CD14-positive monocyte (primary cell): ENCODE measurements around the gene HMCN2. TPM values are rescaled to one million over a fixed set of nuclear protein-coding genes. Genes with fewer than 3 reads are reported as not detected.

Experiments
- DNase-seq, 3 donors: peaks; one replicate each; pipeline ENCODE4 v3.0.0-alpha.2; 2011 to 2022
- H2AFZ ChIP-seq: 2 replicates; pipeline ENCODE4 v1.6.0; 2012; ENCODE audit warnings: mild to moderate bottlenecking, low read depth, low read length, inconsistent platforms; ENCODE audit not compliant: insufficient read depth, poor library complexity, severe bottlenecking
- H3K27ac ChIP-seq, 2 donors: 1 replicate in 1 of 2; 2 replicates in 1 of 2; pipeline ENCODE4 v1.5.1; 2012 to 2013; ENCODE audit warnings: low read length in 2 of 2, control low read depth in 1 of 2, inconsistent platforms in 1 of 2, low read depth in 1 of 2, mild to moderate bottlenecking in 1 of 2
- H3K27me3 ChIP-seq, 2 donors: one replicate each; pipeline versions ENCODE4 v1.6.0 to v1.6.1; 2011 to 2013; ENCODE audit warnings: low read length in 2 of 2; ENCODE audit not compliant: control insufficient read depth in 2 of 2, insufficient read depth in 2 of 2
- H3K36me3 ChIP-seq, 2 donors: replicated peaks in 1 of 2; 1 replicate in 1 of 2; 2 replicates in 1 of 2; pipeline versions ENCODE4 v1.5.1 to v1.6.1; 2012 to 2013; ENCODE audit warnings: low read length in 2 of 2, control low read depth in 1 of 2, inconsistent platforms in 1 of 2, mild to moderate bottlenecking in 1 of 2; ENCODE audit not compliant: insufficient read depth in 2 of 2, control insufficient read depth in 1 of 2
- H3K4me1 ChIP-seq, 2 donors: 1 replicate in 1 of 2; 2 replicates in 1 of 2; pipeline versions ENCODE4 v1.5.1 to v1.6.1; 2012 to 2013; ENCODE audit warnings: low read length in 2 of 2, control low read depth in 1 of 2, inconsistent platforms in 1 of 2, mild to moderate bottlenecking in 1 of 2, moderate library complexity in 1 of 2; ENCODE audit not compliant: insufficient read depth in 2 of 2, control insufficient read depth in 1 of 2
- H3K4me2 ChIP-seq: replicated peaks from 2 replicates; pipeline ENCODE3; 2012; ENCODE audit warnings: low read length, moderate library complexity, mild to moderate bottlenecking; ENCODE audit not compliant: poor library complexity, severe bottlenecking; ENCODE audit errors: extremely low read depth
- H3K4me3 ChIP-seq, 3 experiments: fragments of 200-600 bp in 1 of 3; sonication (generic) in 1 of 3; replicated peaks in 1 of 3; 1 replicate in 2 of 3; 2 replicates in 1 of 3; pipeline ENCODE4 v1.5.1; 2011 to 2013; ENCODE audit warnings: low read length in 3 of 3, mild to moderate bottlenecking in 3 of 3, control low read depth in 2 of 3, low read depth in 2 of 3, inconsistent platforms in 1 of 3, moderate library complexity in 1 of 3
- H3K79me2 ChIP-seq: 2 replicates; pipeline ENCODE4 v1.6.0; 2012; ENCODE audit warnings: mild to moderate bottlenecking, control low read depth, inconsistent platforms, low read length, moderate library complexity; ENCODE audit not compliant: insufficient read depth
- H3K9ac ChIP-seq: 2 replicates; pipeline ENCODE4 v1.6.0; 2017; ENCODE audit warnings: low read length, mild to moderate bottlenecking; ENCODE audit not compliant: insufficient read depth, poor library complexity, severe bottlenecking
- H3K9me3 ChIP-seq, 2 donors: replicated peaks in 1 of 2; 1 replicate in 1 of 2; 2 replicates in 1 of 2; pipeline versions ENCODE4 v1.5.1 to v1.6.1; 2012 to 2013; ENCODE audit warnings: low read length in 2 of 2, control low read depth in 1 of 2; ENCODE audit not compliant: control insufficient read depth in 1 of 2, insufficient read depth in 1 of 2
- H4K20me1 ChIP-seq: 2 replicates; pipeline ENCODE4 v1.6.0; 2012; ENCODE audit warnings: mild to moderate bottlenecking, low read length, control low read depth, moderate library complexity; ENCODE audit not compliant: insufficient read depth
- H3K27ac Mint-ChIP-seq, 7 donors: one replicate each; pipeline ENCODE4 v1.8.0; 2020; ENCODE audit warnings: mild to moderate bottlenecking in 7 of 7, mixed read lengths in 7 of 7, moderate library complexity in 6 of 7, inconsistent platforms in 2 of 7
- H3K27me3 Mint-ChIP-seq, 3 donors: one replicate each; pipeline ENCODE4 v1.8.0; 2021 to 2022; ENCODE audit warnings: low read depth in 3 of 3, mild to moderate bottlenecking in 3 of 3, mixed read lengths in 3 of 3, moderate library complexity in 3 of 3, inconsistent platforms in 1 of 3
- H3K36me3 Mint-ChIP-seq, 2 donors: one replicate each; pipeline ENCODE4 v1.8.0; 2020; ENCODE audit warnings: mixed read lengths in 2 of 2, inconsistent platforms in 1 of 2, mild to moderate bottlenecking in 1 of 2
- H3K4me1 Mint-ChIP-seq: one replicate; pipeline ENCODE4 v1.8.0; 2020; ENCODE audit warnings: mild to moderate bottlenecking, mixed read lengths
- H3K4me3 Mint-ChIP-seq, 2 donors: one replicate each; pipeline ENCODE4 v1.8.0; 2020; ENCODE audit warnings: mild to moderate bottlenecking in 2 of 2, mixed read lengths in 2 of 2, moderate library complexity in 1 of 2
- H3K9me3 Mint-ChIP-seq, 7 donors: one replicate each; pipeline ENCODE4 v1.8.0; 2020 to 2022; ENCODE audit warnings: mixed read lengths in 7 of 7, mild to moderate bottlenecking in 6 of 7, moderate library complexity in 6 of 7, inconsistent platforms in 2 of 7
- WGBS: methylation state at CpG from one replicate; pipeline ENCODE4 v1.1.5; 2013; ENCODE audit warnings: missing lambda C conversion rate; ENCODE audit not compliant: insufficient coverage; 5-methylcytosine and 5-hydroxymethylcytosine counted together
- intact Hi-C, 2 donors: fragments of 100-400 bp; cut with micrococcal nuclease; formaldehyde crosslinking; loops; one replicate each; pipeline versions ENCODE4 v1.15.0 to v1.15.1; 2023
- polyA plus RNA-seq, 3 donors: library from polyadenylated mRNA; depleted of rRNA in 1 of 3; unstranded in 2 of 3; stranded (reverse) in 1 of 3; fragments of 300-500 nt in 2 of 3; fragments of >200 nt in 1 of 3; fragmentation: Illumina TruSeq in 2 of 3; gene quantifications; 1 replicate in 2 of 3; 2 replicates in 1 of 3; pipeline ENCODE4 v1.2.3, GENCODE V29; 2012 to 2021
- TF ChIP-seq, protein P1 (sequence below): fragments of 200-600 bp; IDR thresholded peaks from one replicate; pipeline ENCODE4 v1.8.0; 2022; ENCODE audit warnings: antibody characterized with exemption, mild to moderate bottlenecking

Gene HMCN2
- polyA plus RNA-seq, 3 donors = not detected

DNA sequence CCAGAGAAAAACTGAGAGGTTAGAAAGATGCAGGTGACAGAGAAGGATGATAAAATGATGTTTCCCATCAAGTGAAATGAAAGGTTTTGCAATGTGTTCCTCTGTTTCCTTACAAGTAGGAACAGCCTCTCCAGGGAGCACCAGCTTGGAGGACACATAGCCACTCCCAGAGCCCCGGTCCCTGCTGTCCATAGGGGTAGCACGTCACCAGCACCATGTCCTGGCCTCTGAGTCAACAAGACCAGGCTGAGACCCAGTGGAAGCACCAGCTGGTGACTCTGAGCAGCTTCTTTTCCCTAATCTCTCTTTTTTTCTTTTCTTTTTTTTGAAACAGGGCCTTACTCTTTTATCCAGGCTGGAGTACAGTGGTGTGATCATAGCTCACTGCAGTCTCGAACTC, 19.4 kb upstream of the HMCN2 start:
- Histone ChIP-seq H3K9me3 (no peaks in the 10 kb centered on the region), H4K20me1 (no peaks in the 10 kb centered on the region), H3K4me1 (peaks cover 0 to 7% of the 10 kb centered on the region in 2 donors), H2AFZ (no peak overlapping the region), H3K27ac (no peak overlapping the region), H3K36me3 (no peaks in the 10 kb centered on the region), H3K9ac (no peak overlapping the region), H3K4me3 (no peak overlapping the region), H3K79me2 (no peaks in the 10 kb centered on the region), H3K27me3 (peaks cover 0 to 8% of the 10 kb centered on the region in 2 donors), H3K4me2 (no peak overlapping the region)
- no peak overlapping the region for H3K4me3 Mint-ChIP-seq
- H3K27ac Mint-ChIP-seq = no peak overlapping the region
- H3K4me1 Mint-ChIP-seq = peaks cover 5% of the 10 kb centered on the region
- H3K36me3 Mint-ChIP-seq = no peaks in the 10 kb centered on the region
- DNase-seq = no peak
- 93% methylated on average over 2 of the region's 3 CpGs for WGBS
- H3K27me3 Mint-ChIP-seq = peaks cover 13 to 20% (median 14%) of the 10 kb centered on the region in 3 donors
- TF ChIP-seq, protein P1, sequence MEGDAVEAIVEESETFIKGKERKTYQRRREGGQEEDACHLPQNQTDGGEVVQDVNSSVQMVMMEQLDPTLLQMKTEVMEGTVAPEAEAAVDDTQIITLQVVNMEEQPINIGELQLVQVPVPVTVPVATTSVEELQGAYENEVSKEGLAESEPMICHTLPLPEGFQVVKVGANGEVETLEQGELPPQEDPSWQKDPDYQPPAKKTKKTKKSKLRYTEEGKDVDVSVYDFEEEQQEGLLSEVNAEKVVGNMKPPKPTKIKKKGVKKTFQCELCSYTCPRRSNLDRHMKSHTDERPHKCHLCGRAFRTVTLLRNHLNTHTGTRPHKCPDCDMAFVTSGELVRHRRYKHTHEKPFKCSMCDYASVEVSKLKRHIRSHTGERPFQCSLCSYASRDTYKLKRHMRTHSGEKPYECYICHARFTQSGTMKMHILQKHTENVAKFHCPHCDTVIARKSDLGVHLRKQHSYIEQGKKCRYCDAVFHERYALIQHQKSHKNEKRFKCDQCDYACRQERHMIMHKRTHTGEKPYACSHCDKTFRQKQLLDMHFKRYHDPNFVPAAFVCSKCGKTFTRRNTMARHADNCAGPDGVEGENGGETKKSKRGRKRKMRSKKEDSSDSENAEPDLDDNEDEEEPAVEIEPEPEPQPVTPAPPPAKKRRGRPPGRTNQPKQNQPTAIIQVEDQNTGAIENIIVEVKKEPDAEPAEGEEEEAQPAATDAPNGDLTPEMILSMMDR = no peak
- H3K9me3 Mint-ChIP-seq = peaks cover 0 to 10% (median 2%) of the 10 kb centered on the region in 7 donors
- intact Hi-C loops = no loop called here

DNA sequence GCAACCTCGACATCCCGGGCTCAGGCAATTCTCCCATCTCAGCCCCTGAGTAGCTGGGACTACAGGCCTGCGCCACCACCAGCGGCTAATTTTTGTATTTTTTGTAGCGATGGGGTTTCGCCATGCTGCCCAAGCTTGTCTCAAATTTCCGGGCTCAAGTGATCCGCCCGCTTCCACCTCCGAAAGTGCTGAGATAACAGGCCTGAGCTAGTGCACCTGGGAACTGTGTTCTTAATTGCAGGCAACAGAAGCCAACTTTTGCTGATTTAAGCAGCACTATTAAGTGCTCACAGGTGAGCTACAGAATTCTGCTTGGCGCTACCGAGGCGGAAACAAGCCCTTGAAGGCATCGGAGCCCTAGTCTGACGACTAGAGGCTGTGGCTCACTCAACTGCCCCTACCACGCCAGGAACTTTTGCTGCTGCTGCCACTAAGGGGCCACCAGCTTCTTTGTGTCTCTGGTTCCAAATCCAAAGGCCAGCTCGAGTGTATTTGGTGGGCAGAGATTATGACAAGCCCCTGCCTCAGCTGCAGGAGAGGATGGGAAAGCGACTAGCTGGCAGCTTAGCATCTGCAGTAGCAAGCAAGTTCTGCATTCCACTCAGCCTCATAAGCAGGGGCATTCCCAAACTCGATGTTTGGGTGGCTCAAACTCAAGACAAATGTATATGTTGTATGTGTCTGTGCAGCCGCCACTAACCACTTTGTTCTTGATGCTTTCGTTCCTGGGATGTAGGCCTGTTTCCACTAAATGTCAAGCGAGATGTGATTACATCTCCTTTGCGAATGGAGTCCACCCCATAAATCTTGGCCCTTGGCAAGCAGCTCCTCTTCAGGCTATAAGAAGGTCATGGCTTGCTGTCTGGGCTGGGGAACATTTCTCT, 10.6 kb upstream of the HMCN2 start:
- H3K4me2 ChIP-seq = no peak overlapping the region
- intact Hi-C loops = no loop called here
- Mint-ChIP-seq H3K36me3 (no peaks in the 10 kb centered on the region), H3K9me3 (peaks cover 0 to 18% (median 4%) of the 10 kb centered on the region in 7 donors), H3K27ac (no peak overlapping the region), H3K4me3 (no peak overlapping the region), H3K27me3 (peaks cover 17 to 41% (median 28%) of the 10 kb centered on the region in 3 donors), H3K4me1 (peaks cover 8% of the 10 kb centered on the region)
- H3K27ac ChIP-seq = no peak overlapping the region
- H3K4me3 ChIP-seq = no peak overlapping the region
- peaks cover 0 to 8% of the 10 kb centered on the region in 2 donors for H3K4me1 ChIP-seq
- WGBS = 91% methylated on average over 21 of the region's 23 CpGs
- no peak overlapping the region for H2AFZ ChIP-seq
- TF ChIP-seq, protein P1 = no peak
- DNase-seq = no peak
- no peak overlapping the region for H3K9ac ChIP-seq
- H3K9me3 ChIP-seq = no peaks in the 10 kb centered on the region
- H3K27me3 ChIP-seq = peaks cover 4 to 8% of the 10 kb centered on the region in 2 donors
- H4K20me1 ChIP-seq = no peaks in the 10 kb centered on the region
- H3K79me2 ChIP-seq = no peaks in the 10 kb centered on the region
- no peaks in the 10 kb centered on the region for H3K36me3 ChIP-seq
